NCI-H2196 (cell line): ENCODE results near the gene PRXL2B.
"Not testable (repeated sequence)": the region's sequence is repeated elsewhere in the genome, so short reads cannot be mapped to it uniquely, and the experiment has no call there.

Source experiments
- DNase-seq: peaks from one replicate; lab custom pipeline; 2025; ENCODE audit not compliant: unreplicated experiment; lab: John Stamatoyannopoulos, UW

Gene PRXL2B

GRCh38 chr1:2586154-2587070, at the start of gene PRXL2B:
TSS of gene PRXL2B (plus strand) at chr1:2586777. CDS start at chr1:2586886, 109 bp downstream.
- peak; percentile 99 for DNase-seq

GRCh38 chr1:2537784-2538115, 48.8 kb upstream of the PRXL2B start:
- no peak for DNase-seq

- DNase-seq, result no peak
Observed at GRCh38 chr1:2538376-2538775, 48.2 kb upstream of the PRXL2B start.

- no peak for DNase-seq
Observed at GRCh38 chr1:2538872-2539271, 47.7 kb upstream of the PRXL2B start.

GRCh38 chr1:2539312-2539907, 47.2 kb upstream of the PRXL2B start:
- no peak for DNase-seq

GRCh38 chr1:2540816-2541492, 45.6 kb upstream of the PRXL2B start:
- no peak for DNase-seq

- DNase-seq, result peak; percentile 17
Observed at GRCh38 chr1:2541619-2542245, 44.8 kb upstream of the PRXL2B start.

- no peak for DNase-seq
Observed at GRCh38 chr1:2542246-2542915, 44.2 kb upstream of the PRXL2B start.

- DNase-seq, result no peak
Observed at GRCh38 chr1:2543543-2544092, 43.0 kb upstream of the PRXL2B start.

- DNase-seq, result no peak
Observed at GRCh38 chr1:2544093-2544874, 42.3 kb upstream of the PRXL2B start.

- DNase-seq, result no peak
Observed at GRCh38 chr1:2544875-2545640, 41.5 kb upstream of the PRXL2B start.

GRCh38 chr1:2545754-2546514, 40.6 kb upstream of the PRXL2B start:
- DNase-seq, result peak; percentile 92

- peak; percentile 96 for DNase-seq
Observed at GRCh38 chr1:2546515-2547209, 39.9 kb upstream of the PRXL2B start.

- DNase-seq, result no peak
Observed at GRCh38 chr1:2547210-2548067, 39.1 kb upstream of the PRXL2B start.

- DNase-seq, result peak; percentile 89
Observed at GRCh38 chr1:2548068-2548589, 38.4 kb upstream of the PRXL2B start.

GRCh38 chr1:2549367-2550029, 37.1 kb upstream of the PRXL2B start:
- not testable (repeated sequence) for DNase-seq
